Rectal smooth muscle tissue (tissue), 1 donor: Measurements from ENCODE around the gene ARHGAP35.
"Not testable (repeated sequence)": the region's sequence is repeated elsewhere in the genome, so short reads cannot be mapped to it uniquely, and the experiment has no call there.

Source experiments
- H3K27ac ChIP-seq: one replicate; pipeline ENCODE4 v1.7.0; 2013; ENCODE audit warnings: low read depth, low read length, inconsistent platforms
- H3K27me3 ChIP-seq: one replicate; pipeline ENCODE4 v1.7.0; 2013; ENCODE audit warnings: low read length; ENCODE audit not compliant: control insufficient read depth, insufficient read depth
- H3K36me3 ChIP-seq: one replicate; pipeline ENCODE4 v1.7.0; 2013; ENCODE audit warnings: low read length; ENCODE audit not compliant: control insufficient read depth, insufficient read depth
- H3K4me1 ChIP-seq: one replicate; pipeline ENCODE4 v1.7.0; 2013; ENCODE audit warnings: low read length; ENCODE audit not compliant: control insufficient read depth, insufficient read depth
- H3K4me3 ChIP-seq: one replicate; pipeline ENCODE4 v1.7.0; 2013; ENCODE audit warnings: low read length
- H3K9ac ChIP-seq: one replicate; pipeline ENCODE4 v1.7.0; 2013; ENCODE audit warnings: low read length

The ARHGAP35 gene

GRCh38 chr19:46882751-46883150, 22.0 kb downstream of the ARHGAP35 start:
- not testable (repeated sequence) for H3K36me3 ChIP-seq, H3K27me3 ChIP-seq, H3K27ac ChIP-seq, H3K4me3 ChIP-seq, H3K9ac ChIP-seq, H3K4me1 ChIP-seq

DNA sequence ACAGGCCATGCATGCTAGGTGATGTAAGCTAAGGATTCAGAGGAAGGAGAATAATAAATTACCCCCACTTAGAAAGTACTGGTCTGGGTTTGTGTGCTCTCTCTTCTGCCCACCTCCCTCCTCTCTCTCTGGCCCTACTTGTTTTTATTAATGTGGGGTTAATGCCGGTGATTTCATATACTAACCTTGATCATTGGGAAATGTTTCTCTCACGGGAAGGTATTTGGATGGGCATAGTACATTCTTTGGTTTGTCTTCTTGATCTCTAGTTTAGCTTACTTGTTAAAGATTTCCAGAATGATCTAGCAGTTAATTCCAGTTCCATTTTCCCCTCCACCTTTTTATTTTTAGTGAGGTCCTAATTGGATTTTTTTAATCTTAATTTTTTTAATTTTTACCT, 24.6 kb downstream of the ARHGAP35 start:
- no peaks in the 10 kb centered on the region for H3K27me3 ChIP-seq
- H3K4me3 ChIP-seq = no peak overlapping the region
- H3K4me1 ChIP-seq = no peaks in the 10 kb centered on the region
- H3K9ac ChIP-seq = no peak overlapping the region
- H3K27ac ChIP-seq = no peak overlapping the region
- H3K36me3 ChIP-seq = no peaks in the 10 kb centered on the region

- H3K27ac ChIP-seq = no peak overlapping the region
- H3K36me3 ChIP-seq = no peaks in the 10 kb centered on the region
- H3K4me3 ChIP-seq = no peak overlapping the region
- no peaks in the 10 kb centered on the region for H3K4me1 ChIP-seq
- no peak overlapping the region for H3K9ac ChIP-seq
- H3K27me3 ChIP-seq = no peaks in the 10 kb centered on the region
Measured at GRCh38 chr19:46886546-46887239, 25.9 kb downstream of the ARHGAP35 start.

GRCh38 chr19:46887240-46887782, 26.5 kb downstream of the ARHGAP35 start:
- H3K9ac ChIP-seq = no peak overlapping the region
- no peaks in the 10 kb centered on the region for H3K36me3 ChIP-seq
- no peak overlapping the region for H3K4me3 ChIP-seq
- no peaks in the 10 kb centered on the region for H3K4me1 ChIP-seq
- H3K27ac ChIP-seq = no peak overlapping the region
- H3K27me3 ChIP-seq = no peaks in the 10 kb centered on the region

DNA sequence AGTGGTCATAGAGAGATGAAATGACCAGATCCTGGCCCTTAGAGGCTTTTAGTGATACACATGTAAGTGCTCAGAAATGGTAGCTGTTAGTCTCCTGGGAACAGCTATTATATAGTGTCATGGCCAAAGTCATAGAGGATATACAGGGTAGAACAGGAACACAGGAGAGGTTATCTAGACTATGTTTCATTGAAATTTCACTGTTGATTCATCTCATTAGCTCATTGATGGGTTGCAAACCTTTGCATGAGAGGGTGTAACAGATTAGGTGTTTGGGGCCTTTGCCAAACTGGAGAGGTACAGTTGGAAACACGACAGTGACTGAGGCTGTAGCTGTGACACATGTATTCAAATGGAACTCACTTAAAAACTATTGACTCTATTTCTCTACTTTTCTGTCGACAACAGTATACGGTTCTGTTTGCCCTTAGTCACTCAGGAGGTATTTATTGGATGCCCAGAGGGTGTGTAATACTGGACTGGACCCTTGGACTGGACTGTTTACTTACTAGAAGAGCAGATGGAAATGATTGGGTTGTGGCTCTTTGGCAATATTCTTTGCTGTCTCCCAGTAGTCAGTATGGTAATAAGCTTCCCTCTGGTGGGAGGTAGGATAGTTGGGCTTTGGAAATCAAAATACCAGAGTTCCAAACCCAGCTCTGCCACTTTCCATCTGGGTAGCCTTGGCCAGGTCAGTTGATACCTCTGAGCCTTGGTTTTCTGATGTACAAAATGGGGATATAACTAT, 29.8 kb downstream of the ARHGAP35 start:
- no peaks in the 10 kb centered on the region for H3K27me3 ChIP-seq
- no peak overlapping the region for H3K4me3 ChIP-seq
- H3K27ac ChIP-seq = no peak overlapping the region
- H3K4me1 ChIP-seq = no peaks in the 10 kb centered on the region
- no peak overlapping the region for H3K9ac ChIP-seq
- H3K36me3 ChIP-seq = no peaks in the 10 kb centered on the region

- Histone ChIP-seq H3K36me3 (no peaks in the 10 kb centered on the region), H3K9ac (no peak overlapping the region), H3K27ac (no peak overlapping the region), H3K4me3 (no peak overlapping the region), H3K4me1 (no peaks in the 10 kb centered on the region), H3K27me3 (no peaks in the 10 kb centered on the region)
Measured at GRCh38 chr19:46892252-46893179, 31.7 kb downstream of the ARHGAP35 start.

GRCh38 chr19:46896076-46896794, 35.4 kb downstream of the ARHGAP35 start:
- H3K36me3 ChIP-seq = no peaks in the 10 kb centered on the region
- no peak overlapping the region for H3K9ac ChIP-seq
- no peak overlapping the region for H3K27ac ChIP-seq
- H3K4me1 ChIP-seq = peaks cover 6% of the 10 kb centered on the region
- no peaks in the 10 kb centered on the region for H3K27me3 ChIP-seq
- no peak overlapping the region for H3K4me3 ChIP-seq

DNA sequence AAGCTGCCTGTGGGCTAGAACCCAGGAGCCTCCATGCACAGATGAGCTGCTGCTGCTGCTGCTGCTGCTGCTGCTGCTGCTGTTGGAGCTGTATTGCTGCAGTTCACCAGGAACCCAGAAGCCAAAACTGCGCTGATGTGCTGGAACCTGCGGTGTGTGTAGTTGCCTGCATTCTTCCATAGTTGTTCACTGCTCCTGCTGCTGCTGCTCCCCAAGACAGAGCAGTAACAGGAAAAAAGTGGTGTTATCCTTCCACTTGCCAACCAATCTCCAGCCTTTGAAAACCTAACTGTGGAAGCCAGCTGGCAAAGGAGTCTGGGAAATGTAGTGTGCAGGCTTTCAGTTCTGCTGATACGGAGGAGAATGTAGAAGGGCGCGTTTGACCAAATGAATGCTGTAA, 37.9 kb downstream of the ARHGAP35 start:
- Histone ChIP-seq H3K9ac (no peak overlapping the region), H3K27ac (no peak overlapping the region), H3K27me3 (no peaks in the 10 kb centered on the region), H3K36me3 (no peaks in the 10 kb centered on the region), H3K4me3 (peak overlapping the region; percentile 37), H3K4me1 (peaks cover 10% of the 10 kb centered on the region)

DNA sequence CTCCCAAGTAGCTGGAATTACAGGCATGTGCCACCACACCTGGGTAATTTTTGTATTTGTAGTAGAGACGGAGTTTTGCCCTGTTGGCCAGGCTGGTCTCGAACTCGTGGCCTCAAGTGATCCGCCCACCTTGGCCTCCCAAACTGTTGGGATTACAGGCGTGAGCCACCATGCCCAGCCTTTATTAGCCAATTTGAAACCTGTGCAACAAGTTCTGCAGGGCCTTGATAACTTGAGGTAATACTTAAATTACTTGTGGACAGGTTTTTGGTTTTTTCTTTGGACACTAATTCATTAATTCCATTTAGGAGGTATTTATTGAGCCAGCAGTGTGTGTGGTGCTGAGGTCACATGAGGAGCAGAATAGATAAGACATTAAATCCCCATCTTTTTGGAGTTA, 39.5 kb downstream of the ARHGAP35 start:
- Histone ChIP-seq H3K36me3 (no peaks in the 10 kb centered on the region), H3K27ac (no peak overlapping the region), H3K4me1 (peaks cover 10% of the 10 kb centered on the region), H3K4me3 (no peak overlapping the region), H3K27me3 (no peaks in the 10 kb centered on the region), H3K9ac (no peak overlapping the region)

DNA sequence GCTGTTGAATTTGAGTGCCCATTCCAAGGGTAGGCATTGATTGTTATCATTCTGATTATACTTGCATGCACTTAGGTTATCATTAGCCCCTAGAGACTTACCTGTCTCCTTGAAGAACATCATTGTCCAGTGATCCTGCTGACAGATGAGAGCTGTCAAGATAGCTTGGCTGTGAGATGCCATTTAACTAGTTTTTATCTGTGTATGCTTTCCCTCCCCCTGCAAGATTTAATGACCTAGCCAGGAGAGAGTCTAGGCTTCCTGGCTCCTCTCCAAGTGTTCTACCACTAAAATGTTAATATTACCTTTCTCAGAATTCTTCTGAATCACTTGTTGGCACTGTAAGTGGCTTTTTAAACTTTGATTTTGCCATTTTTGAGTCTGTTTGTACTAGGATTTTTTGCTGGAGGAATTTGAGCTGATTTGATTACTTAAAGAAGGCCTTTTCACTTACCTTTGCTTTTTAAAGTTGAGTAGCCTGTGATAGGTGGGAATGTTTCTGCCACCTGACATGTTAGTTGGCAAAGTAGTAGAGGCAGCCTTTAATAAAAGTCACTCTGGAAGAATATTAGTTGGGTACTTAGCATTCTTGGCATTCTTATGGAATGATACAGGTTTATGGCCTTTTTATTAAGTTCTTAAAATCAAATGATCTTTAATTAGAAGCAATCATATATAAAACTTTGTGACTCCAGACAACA, 41.1 kb downstream of the ARHGAP35 start:
- Histone ChIP-seq H3K4me1 (peaks cover 10% of the 10 kb centered on the region), H3K9ac (no peak overlapping the region)

DNA sequence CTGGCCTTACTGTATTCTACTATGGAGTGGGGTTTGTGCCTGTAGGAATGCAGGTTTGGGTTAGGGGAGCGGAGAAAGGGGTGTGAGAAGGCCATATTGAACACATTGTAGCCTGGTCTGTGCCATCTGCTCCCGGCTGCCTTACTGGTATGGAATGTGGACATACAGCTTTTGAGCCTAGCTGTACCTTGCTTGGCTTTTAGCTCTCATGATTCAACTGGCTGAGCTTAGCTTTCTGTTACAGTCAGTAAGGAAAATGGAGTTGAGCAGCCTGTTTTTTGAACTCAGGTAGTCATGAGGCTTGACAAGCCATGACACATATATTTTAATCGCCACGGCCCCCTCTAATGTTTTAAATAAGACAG, 41.6 kb downstream of the ARHGAP35 start:
- Histone ChIP-seq H3K27ac (no peak overlapping the region), H3K4me3 (no peak overlapping the region), H3K36me3 (no peaks in the 10 kb centered on the region), H3K27me3 (no peaks in the 10 kb centered on the region), H3K9ac (no peak overlapping the region), H3K4me1 (peaks cover 10% of the 10 kb centered on the region)

More for the DNA sequence above, 41.1 kb downstream of the ARHGAP35 start:
- no peak overlapping the region for H3K4me3 ChIP-seq
- H3K27ac ChIP-seq = no peak overlapping the region
- no peaks in the 10 kb centered on the region for H3K36me3 ChIP-seq
- no peaks in the 10 kb centered on the region for H3K27me3 ChIP-seq
